DMS53 (cell line): Measurements from ENCODE around the gene MCOLN2.
"Not testable (repeated sequence)": the region's sequence is repeated elsewhere in the genome, so short reads cannot be mapped to it uniquely, and the experiment has no call there.

Source experiments
- DNase-seq: peaks from one replicate; lab custom pipeline; 2025; lab: John Stamatoyannopoulos, UW

The MCOLN2 gene

GRCh38 chr1:84941843-84942242 is 55.1 kb downstream of the MCOLN2 start:
- no peak for DNase-seq

- no peak for DNase-seq
These were observed 56.4 kb downstream of the MCOLN2 start for GRCh38 chr1:84940481-84940880.

- DNase-seq: no peak
These were observed 57.2 kb downstream of the MCOLN2 start for GRCh38 chr1:84939761-84940160.

GRCh38 chr1:84939151-84939550 is 57.8 kb downstream of the MCOLN2 start:
- no peak for DNase-seq

DNA sequence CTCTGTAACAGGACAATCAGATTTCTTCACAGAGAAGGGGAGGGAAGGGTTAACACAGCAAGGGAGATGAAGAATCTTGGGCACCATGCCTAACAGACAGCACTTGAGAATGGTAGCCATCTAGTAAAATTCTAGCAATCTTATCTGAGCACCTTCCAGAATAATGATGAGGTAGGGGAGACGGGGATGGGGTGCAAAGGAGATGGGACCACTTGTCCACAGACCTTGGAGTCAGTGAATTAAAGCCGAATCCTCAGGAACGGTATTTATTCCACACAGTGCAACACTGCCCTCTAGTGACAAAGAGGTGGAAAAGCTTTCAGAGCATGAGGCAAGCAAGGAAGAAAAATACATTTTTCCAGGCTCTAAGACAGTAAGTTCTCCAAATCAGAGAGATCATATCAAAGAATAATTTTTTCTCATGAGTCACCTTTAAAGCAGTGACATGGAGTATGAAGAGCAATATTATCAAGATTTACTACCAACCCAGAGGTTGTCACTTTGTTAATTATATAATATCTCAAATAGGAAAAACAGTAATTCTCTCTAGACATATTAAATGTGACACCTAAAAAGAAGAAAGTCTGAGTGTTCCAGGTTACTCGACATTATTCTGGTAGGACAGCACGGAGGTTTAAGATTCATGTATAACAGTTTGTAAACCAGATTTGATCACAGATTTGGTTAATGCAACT is 60.6 kb downstream of the MCOLN2 start:
- peak; percentile 88 for DNase-seq

DNA sequence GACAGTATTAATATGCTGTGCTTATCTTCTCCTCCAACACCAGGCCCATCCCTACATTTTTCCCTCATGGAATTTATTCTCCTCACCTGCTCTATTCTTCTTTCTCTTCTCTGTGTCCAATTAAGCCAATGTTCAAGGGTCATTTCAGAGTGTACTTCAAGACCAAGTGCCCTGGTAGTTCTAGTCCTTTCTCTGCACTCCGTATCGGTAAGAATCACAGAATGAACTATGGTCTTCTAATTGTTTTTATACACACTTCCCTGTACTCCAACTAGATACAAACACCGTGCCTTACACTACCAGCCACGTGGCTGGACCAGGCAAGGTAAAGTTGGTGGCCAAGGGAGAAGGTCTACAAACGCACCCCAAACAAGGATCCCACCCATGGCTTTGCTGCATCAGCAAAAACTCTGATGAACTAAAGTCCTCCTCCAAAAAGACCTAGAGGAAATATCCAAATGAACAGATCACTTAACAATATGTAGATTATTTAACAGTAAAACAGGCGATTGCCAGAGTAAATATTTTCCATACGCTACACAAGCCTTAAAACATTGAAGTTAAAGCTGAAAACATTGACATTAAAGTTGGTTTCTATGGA is 63.8 kb downstream of the MCOLN2 start:
- DNase-seq: no peak

DNA sequence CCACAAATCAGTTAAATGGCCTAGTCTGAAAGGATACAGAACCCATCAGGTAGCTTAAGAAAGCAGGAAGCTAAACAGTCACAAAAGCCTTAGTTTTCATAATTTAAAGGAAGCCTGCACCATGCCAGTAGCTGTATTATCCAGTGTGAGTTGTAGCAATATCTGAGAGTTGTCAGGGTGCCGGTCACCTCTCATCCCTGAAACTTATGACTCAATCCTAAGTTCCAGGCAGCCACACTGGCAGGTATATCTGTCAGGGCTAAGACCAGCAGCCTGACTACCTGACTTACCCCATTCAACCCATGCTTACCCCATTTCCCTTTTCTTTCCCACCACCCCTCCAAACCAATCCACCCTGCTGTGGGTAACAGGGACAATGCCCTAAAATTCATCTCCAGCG is 66.1 kb downstream of the MCOLN2 start:
- no peak for DNase-seq

- DNase-seq: no peak
These were observed 66.6 kb downstream of the MCOLN2 start for GRCh38 chr1:84930329-84930728.

GRCh38 chr1:84929581-84929980 is 67.3 kb downstream of the MCOLN2 start:
- no peak for DNase-seq

GRCh38 chr1:84928979-84929378 is 67.9 kb downstream of the MCOLN2 start:
- DNase-seq: no peak

DNA sequence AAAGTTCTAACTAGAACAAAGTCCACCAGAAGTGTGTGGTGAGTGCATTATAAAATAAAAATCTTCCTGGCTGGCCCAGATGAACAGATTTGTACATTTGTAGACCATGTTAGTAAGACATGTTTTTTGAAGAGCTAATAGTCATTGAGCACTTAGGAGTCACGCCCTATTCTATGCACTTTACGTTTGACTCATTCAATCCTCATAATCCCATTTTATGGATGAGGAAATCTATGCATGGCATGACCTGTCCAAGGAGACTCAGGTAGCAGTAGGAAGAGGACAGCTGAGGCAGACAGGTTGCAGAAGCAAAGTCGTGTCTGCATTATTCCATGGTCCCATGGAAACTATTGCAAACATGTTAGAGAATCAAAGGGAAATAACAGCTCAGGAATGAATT is 73.6 kb downstream of the MCOLN2 start:
- DNase-seq: no peak

- DNase-seq: no peak
These were observed 76.8 kb downstream of the MCOLN2 start for GRCh38 chr1:84920159-84920558.

GRCh38 chr1:84919461-84919970 is 77.4 kb downstream of the MCOLN2 start:
- no peak for DNase-seq

DNA sequence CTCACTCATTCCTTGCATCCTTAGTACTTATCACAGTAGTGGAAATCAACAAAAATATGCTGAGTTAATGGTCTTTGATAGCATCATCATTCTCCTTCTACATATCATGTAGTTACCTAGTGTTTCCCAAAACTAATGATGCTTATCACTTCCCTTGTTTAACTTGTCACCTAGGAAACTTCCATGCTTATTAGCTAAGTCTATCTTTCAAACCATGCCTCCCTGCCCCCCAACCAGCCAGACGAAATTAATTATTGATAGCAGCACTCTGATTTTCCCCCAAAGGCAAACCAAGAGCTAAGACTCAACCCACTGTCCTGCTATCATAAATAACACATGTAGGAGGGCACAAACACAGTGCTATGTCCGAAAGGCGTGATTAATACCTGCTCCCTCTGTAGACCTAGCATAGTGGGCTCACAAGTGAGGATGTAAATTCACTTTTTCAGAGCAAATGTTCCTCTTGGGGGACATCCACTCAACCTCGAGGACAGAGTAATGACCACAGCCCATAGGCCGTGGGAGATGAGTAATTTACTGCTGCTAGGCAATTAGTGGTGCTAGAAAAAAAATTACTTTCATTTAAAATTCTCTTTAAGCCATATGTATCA is 78.1 kb downstream of the MCOLN2 start:
- no peak for DNase-seq

DNA sequence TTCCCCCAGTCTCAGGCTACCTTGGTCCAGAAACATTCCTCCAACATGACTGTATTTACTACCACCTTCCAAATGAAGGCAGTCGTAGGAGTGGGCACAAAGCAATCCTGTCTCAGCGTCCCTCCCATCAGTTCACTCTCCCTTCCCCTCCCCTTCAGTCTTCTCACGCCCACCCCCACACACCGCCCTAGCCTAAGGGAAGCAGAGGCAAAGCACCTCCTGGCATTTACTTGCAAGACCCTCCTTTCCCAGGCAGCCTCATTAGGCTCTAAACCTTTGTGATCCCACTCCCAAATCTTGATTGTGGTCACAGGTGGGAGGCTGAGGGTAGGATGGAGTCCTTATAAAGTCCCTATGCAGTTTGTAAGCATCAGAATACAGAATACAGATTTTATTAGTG is 80.0 kb downstream of the MCOLN2 start:
- DNase-seq: no peak

- DNase-seq: peak; percentile 23
These were observed 83.4 kb downstream of the MCOLN2 start for GRCh38 chr1:84913555-84913892.

DNA sequence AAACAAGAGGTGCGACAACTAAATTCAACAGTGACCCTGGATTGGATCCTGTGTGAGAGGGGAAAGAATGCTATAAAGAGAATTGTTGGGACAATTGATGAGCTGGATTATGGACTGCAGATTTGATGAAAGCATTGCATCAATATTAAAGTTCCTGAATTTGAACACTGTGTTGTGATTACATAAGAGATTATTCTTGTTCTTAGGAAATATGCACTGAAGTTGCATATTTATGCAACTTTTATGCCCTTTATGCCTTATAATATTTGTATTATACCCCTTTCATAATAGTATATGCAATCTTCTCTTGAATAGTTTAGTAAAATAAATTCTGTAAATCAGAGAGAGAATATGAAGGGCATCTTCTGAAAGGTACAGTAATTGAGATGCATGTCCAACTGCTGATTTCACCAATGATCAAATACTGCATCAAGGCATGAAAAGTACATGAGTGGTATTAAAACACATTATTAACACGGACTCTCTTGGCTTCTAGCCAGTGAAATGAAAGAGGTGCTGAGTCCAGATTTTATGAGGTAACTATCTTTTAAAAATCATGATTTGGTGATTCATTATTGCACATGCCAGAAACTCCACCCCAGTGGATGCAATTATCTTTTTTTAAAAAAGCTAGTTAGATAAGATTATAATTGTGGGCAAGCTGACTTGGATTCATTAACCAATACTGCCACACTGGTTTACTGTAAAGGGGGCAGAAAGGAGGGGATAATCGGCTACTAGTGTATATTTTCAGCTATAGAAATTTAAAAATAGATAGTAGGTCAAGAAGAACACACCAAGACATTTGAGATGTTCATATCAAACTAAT is 84.0 kb downstream of the MCOLN2 start:
- no peak for DNase-seq

- DNase-seq: not testable (repeated sequence)
These were observed 88.0 kb downstream of the MCOLN2 start for GRCh38 chr1:84908746-84909464.

- no peak for DNase-seq
These were observed 89.7 kb downstream of the MCOLN2 start for GRCh38 chr1:84907095-84907827.

DNA sequence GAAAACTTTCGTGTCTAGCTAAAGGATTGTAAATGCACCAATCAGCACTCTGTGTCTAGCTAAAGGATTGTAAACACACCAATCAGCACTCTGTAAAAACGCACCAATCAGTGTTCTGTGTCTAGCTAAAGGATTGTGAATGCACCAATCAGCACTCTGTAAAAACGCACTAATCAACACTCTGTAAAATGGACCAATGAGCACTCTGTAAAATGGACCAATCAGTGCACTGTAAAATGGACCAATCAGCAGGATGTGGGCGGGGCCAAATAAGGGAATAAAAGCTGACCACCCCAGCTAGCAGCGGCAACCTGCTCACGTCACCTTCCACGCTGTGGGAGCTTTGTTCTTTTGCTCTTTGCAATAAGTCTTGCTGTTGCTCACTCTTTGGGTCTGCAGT is 94.2 kb downstream of the MCOLN2 start:
- DNase-seq: not testable (repeated sequence)

- DNase-seq: peak; percentile 87
These were observed 96.9 kb downstream of the MCOLN2 start for GRCh38 chr1:84899969-84900368.
